GM21723 (cell line): ENCODE measurements around the gene NUMB.

Source experiments
- ATAC-seq: cut with Tn5 transposase; IDR thresholded peaks from one replicate; pipeline ENCODE4 v1.9.1; 2021; ENCODE audit warnings: mild to moderate bottlenecking, moderate library complexity; ENCODE audit not compliant: unreplicated experiment

NUMB gene

DNA sequence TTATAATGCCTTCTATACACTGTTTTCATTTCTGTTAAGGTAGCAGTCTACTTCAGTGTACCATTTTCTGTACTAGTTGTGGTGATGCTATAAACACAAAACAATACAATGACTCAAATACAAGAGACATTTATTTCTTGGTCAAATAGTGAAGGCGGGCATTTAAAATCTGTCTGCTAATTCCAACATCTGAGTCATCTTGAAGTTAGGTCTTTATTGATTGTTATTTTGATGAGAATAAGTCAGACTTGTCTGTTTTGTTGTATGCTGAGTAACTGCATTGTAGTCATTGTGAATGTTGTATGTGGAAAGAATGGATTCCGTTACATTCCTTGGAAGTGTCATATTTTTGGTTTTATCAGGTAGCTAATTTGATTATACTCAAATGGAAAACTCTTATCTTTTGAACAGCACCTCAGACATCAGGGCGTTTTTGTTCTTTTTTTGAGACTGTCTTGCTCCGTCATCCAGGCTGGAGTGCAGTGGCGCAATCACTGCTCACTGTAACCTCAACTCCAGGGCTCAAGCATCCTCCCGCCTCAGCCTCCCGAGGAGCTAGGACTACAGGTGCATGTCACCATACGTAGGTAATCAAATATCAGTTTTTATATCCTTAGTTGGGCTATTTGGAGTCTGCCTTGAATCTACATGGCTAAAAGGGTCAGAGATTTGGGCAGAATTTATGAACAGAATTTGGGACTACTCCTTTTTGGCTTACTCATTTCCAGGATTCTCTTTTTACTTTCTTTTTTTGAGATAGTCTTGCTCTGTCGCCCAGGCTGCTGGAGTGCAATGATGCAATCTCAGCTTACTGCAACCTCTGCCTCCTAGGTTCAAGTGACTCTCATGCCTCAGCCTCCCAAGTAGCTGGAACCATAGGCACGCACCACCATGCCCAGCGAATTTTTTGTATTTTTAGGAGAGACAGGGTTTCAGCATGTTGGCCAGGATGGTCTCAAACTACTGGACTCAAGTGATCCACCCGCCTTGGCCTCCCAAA lies 164.3 kb downstream of the NUMB start:
- ATAC-seq = no peak

DNA sequence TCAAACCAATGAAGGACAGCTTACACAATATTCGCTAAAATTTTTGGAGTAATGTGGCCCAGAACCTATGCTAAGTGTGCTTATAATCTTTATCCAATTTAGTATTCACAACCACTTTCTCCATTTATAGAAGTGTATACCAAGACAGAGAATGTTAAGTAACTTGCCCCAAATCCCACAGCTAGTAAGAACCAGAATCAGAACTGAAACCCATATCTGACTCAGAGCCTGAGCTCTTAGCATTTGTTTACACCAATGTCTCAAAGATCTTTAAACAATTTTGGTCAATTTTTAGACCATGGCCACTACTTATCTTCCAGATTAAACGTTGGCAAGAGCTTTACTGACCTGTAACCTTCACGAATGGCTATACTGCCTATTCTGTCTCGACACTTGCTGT lies 168.1 kb downstream of the NUMB start:
- ATAC-seq = no peak

DNA sequence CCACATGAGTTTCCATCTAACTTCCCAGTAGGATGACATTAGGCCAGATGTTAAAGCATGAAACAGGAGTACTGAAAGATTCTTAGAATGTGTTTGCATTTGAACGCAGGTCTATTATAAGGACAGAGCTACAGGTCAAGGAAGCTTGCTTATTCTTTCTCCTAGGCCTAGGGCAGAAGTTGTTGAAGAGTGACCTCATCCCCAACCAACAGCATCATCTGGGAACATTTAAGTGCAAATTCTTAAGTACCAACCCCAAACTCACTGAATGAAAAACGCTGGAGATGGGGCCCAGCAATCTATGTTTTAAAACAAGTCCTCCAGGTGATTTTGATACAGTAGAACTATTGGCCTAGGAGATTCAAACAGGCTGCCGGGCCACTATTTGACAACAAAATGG lies 168.6 kb downstream of the NUMB start:
- ATAC-seq = no peak

DNA sequence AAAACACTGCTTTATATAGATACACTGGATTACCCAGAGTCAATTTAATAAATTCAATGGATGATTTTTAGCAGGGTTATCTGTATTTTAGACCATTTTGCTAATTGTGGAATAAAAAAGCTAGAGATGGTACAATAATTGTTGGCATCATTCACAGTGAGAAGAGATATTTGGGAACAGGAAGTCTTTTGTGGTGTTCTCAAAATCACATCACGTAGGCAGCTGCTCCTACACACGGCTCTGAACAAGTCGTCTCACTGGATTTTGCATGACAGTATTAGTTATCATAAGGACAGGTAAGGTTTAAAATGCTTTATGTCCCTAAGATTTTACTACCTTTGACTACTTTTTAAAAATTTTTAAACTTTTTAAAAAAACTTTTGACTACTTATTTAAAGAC lies 169.0 kb downstream of the NUMB start:
- ATAC-seq = no peak

DNA sequence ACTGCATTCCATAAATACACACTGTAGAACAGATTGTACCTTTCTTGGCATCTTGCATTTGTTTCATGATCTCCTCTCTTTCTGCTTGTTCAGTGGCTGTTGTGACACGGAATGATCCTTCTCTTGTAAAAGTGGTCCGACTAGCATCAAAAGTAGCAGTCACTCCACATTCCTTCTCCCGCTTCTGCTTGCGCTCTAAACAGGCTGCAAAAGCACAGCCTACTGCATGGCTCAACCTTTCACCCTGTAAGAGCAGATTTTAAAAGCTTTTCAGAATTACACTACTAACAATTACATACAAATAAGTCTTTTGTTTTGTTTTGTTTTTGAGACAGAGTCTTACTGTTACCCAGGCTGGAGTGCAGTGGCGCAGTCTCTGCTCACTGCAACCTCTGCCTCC lies 171.3 kb downstream of the NUMB start:
- no peak for ATAC-seq

DNA sequence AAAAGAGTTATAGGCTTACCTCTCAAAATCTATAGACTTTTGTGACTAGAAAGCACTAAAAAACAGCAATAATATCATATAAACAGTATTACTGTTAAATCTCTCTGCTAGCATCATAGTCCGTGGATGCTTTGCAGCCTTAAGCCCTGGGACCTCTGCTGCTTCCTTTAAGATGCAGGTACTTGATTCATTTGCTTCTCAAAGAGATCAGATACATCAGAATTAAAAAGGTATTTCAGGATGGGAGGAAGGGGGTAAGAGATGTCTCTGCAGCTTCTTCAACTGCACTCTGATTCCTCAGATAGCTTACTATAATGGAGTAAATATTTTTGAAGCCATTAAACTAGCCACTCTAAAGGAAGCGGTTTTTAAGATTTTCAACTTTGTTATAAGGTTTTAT lies 171.7 kb downstream of the NUMB start:
- ATAC-seq = no peak

DNA sequence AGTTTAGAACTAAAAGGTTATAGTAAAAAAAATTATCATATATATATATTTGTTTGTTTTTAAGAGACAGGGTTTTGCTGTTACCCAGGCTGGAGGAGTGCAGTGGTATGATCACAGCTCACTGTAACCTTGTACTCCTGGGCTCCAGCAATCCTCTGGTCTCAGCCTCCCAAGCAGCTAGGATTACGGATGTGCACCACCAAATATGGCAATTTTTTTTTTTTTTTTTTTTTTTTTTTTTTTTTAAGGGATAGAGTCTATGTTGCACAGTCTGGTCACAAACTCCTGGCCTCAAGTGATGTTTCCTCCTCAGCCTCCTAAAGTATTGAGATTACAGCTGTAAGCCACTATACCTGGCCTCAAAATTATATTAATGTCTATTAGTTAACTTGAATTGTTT lies 172.4 kb downstream of the NUMB start:
- no peak for ATAC-seq

DNA sequence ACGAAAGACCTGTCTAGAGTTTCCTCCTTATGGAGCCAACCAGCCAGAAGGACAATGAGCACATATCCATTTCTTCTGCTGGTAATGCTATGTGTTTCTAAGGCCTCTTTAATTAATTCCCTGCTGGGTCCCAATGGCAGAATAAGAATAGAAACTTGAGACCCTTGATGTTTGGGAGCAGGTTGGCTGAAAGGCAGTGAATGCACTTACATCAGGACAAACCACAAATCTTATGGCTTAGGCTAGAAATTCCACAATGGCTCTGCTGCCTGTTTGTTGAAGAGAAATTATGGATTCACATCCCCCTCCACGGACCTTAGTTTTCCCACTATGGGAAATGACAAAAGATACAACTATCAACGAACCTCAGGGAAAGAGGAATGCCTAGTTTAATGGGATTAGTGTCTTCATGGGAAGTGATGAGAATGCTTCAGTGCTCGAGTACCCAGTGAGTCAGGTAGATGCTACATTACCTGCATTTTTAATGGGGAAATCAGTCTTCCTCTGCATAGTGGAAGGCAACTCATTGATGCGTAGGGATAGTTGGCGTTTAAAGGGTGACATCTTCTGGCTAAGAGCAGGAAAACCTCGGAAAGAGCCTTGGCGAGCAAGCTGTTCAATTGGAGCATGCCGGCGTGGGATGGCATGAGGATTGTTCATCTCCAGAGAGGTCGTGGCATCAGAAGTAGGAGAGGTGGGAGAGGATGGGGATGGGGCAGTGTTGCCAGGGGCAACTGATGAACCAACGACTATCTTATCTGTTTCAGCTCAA lies 174.6 kb downstream of the NUMB start:
- no peak for ATAC-seq

DNA sequence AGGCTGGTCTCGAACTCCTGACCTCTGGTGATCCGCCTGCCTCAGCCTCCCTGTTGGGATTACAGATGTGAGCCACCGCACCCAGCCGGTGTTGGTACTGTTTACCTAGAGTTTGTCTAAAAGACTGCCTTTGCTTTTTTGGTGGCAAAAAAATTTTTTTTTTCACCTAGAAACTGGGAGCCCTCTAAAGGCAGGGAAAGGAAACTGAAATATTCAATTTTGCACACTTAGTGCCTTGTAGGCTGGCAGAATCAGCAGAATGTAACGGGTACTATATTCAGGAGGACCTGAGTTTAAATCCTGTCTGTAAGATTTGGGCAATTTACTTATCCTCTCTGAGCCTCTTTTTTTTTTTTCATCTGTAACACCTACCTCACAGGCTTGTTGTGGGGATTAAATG lies 177.4 kb downstream of the NUMB start:
- no peak for ATAC-seq

DNA sequence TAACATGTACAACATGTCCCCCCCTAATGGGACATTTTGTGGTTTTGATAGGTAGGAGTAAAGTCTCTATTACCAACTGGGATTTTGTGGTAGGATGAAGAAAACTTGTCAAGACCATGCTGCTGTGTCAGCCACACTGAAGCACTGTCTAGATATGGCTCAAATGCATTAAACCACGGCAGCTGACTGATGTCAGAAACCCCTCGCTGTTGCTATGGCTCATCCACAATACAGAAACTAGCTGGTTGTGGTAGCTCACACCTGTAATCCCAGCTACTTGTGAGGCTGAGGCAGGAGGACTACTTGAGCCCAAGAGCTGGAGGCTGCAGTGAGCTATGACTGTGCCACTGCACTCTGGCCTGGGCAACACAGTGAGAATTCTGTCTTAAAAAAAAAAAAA lies 181.0 kb downstream of the NUMB start:
- ATAC-seq = no peak

DNA sequence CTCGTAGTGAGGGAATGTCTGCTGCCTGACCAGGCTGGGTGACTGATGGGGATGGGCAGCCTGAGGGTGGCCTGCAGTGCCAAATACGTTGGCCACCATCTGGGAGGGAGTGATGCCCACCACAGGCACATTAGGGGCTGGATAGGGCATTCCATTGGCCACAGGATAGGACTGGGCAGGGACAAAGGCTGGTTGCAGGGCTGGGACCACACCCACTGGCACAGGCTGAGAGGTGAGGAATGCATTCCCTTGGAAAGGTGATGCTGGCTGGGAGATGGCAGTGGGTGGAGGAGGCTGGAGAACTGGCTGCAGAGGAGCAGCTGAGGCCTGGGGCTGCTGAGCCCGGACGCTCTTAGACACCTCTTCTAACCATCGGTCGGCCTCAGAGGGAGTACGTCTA lies 181.5 kb downstream of the NUMB start:
- ATAC-seq = no peak

DNA sequence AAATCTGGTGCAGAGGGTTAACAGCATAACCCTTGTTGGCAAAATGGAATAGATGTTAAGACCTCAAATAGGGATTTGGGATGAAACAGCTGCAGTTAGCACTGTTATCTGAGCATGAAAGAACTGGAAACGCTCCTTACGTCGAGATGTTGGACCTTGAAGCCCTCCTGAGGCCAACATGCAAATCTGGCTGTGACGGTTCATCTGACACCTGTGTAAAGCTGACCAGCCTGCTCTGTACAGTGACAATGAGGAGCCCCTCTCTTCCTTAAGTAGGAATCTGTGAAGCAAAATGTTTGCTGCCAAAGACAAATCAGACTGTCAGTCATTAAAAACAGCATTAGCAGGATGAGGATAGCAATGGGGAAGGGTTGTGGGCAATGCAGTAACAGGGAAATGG lies 184.5 kb downstream of the NUMB start:
- ATAC-seq = no peak

DNA sequence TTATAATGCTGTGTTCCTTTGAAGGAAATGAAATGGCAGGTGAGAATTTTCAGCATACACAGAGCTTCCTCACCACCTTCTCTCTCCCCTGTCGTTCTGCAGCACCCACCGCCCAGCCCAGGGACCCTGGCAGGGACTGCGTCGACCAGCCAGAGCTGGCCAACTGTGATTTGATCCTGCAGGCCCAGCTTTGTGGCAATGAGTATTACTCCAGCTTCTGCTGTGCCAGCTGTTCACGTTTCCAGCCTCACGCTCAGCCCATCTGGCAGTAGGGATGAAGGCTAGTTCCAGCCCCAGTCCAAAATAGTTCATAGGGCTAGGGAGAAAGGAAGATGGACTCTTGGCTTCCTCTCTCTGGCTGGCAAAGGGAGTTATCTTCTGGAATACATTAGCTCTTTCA lies 186.0 kb downstream of the NUMB start:
- ATAC-seq = no peak

DNA sequence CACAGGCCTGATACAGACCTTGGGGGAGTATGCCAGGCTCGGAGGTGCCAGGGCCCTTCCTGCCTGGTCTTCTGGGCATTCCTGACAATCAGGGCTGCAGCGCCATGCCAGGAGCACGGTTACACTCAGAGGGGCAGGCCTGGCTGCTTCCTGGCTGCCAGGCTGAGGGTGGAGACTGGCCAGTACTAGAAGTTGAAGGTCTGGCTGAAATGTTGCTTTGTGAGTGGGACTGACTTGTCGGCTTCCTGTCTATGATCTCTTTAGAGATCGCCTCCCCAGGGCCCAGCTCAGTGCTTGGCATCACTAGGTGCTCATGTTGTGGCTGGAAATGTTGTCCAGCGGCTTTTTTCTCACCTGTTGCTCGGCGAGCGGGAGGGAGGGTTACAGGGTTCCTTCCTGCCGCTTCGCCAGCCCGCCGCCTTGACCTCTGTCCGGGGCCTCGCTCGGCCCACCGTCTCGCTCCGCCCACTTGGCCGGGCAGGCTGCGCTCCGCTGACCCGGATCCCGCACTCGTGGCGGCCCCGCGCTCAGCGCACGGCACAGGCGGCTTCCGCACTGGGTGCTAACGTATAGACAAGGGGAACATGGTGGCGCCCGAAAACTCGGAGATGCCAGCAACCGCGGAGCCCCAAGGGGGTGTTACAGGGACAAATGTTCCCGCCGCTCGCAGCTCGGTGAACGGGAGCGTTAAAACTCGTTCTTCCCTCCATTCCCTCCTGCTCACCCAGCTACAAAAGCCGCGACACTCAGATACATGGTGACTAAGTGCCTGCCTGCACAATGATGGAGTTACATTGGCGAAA lies 188.4 kb downstream of the NUMB start:
- ATAC-seq = peak; percentile 54

DNA sequence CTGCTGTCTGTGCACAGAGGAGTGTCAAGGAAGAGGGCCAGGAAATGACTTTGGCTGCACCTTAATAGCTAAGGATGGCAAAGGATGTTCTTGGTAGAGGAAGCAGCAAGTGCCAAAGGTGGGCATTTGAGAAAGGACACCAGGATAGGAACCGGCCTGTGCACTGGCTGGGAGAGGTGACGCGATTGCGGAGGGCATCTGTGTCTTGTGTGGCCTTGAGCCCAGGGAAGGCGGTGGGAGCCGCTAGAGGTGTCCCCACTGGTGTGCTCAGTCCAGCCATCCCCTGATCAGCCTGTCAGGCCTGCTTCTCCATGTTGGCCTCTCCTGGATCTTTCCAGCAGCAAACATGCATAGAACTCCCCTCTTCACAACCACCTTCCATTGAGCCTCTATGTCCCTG lies 190.9 kb downstream of the NUMB start:
- ATAC-seq = no peak

DNA sequence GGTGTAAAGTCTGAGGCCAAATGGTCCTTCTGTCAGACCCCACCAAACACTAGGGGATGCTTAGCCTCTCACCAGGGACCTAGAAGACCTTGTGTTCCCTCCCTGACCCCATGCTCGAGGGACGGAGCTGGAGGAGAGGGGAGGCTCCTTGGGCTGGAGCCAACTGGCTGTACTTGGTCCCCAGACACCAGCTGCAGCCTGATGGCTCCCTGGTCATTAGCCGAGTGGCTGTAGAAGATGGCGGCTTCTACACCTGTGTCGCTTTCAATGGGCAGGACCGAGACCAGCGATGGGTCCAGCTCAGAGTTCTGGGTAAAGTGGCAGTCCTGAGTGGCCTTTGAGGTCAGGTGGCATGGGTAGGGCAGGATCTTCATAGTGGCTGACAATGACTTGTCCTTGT lies 192.0 kb downstream of the NUMB start:
- ATAC-seq = no peak

DNA sequence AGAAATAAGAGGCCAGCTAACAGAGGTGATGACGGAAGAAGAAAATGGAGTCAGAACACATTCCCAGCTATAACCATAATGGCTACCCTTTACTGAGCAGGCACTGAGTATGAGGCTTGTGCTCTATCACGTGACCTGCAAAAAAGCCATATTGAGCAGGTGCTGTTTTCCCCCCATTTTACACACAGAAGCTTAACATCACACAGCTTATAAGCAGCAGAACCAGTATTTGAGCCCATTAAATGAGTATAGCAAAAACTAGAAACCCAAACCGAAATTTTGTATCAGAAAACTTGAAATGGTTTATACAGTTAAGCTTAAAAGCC lies 192.7 kb downstream of the NUMB start:
- ATAC-seq = no peak

DNA sequence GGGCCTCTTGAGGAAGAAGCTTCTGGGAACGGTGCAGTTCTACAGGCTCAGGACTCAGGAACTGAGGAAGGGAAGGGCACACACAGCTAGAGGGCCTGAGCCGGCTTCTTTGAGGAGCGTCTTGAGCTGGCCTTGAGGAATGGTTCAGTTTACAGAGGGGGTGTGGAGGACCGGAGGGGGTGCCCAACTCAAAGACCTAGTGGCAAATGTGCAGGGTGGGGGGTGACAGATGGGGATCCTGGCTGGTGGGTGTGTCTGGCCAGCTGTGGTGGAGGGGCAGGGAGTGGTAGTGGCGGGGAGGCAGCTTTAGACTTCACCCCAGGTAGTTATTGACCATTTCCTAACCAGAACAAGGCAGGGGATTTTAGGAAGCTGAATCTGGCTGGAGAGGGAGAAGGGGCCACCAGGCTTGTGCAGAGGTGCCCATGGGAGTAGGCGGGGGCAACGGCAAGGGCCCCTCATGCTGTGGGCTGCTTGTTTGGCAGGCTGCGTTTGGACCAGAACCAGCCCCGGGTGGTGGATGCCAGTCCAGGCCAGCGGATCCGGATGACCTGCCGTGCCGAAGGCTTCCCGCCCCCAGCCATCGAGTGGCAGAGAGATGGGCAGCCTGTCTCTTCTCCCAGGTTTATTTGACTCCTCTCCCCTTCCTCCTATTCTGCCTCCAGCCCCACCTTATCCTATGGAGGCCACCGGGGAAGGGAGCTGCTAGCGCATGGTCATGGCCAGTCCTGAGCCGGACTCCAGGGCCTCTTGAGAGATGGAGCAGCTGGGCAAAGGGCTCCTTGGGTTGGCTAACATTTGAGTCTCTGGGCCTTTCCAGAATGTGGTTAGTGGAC lies 193.2 kb downstream of the NUMB start:
- no peak for ATAC-seq

DNA sequence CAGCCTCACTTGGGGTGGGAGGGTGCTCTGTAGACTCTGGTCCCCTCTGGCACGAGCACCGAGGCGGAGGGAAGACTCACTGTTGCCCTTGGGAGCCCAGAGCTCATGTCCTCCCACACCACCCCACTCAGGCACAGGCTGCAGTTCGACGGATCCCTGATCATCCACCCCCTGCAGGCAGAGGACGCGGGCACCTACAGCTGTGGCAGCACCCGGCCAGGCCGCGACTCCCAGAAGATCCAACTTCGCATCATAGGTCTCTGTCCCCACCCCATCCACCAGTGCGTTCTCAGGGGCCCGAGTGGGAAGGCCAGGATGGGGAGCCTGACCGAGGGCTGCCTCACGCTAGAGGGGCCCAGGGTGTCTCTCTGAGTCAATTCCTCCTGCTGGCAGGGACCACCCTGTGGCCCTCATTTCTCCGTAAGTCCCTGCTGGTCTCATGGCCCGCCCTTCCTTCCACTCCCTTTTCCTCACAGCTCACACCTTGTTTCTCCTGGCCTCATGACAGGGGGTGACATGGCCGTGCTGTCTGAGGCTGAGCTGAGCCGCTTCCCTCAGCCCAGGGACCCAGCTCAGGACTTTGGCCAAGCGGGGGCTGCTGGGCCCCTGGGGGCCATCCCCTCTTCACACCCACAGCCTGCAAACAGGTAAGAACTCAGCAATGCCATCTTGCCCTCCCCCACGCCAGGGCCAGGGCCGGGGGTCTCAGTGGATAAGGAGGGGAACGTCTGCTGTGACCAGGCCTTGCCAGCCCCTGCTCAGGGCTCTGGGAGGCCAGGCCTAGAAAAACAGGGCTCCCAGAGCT lies 194.1 kb downstream of the NUMB start:
- ATAC-seq = no peak

DNA sequence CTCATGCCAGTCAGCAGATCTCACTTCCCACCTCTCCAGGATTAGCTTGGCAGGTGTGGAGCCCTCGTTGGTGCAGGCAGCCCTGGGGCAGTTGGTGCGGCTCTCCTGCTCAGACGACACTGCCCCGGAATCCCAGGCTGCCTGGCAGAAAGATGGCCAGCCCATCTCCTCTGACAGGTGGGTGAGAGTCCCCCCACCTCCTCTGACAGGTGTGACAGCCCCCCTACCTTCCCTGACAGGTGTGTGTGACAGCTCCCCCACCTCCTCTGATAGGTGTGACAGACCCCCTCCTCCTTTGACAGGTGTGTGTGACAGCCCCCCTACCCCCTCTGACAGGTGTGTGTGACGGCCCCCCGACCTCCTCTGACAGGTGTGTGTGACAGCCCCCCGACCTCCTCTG lies 194.7 kb downstream of the NUMB start:
- no peak for ATAC-seq
